DMS 273 (cell line): Measurements from ENCODE around the gene TMEM72.

Experiments used
- DNase-seq: peaks from one replicate; lab custom pipeline; 2025; ENCODE audit not compliant: unreplicated experiment; lab: John Stamatoyannopoulos, UW

Gene TMEM72

DNA sequence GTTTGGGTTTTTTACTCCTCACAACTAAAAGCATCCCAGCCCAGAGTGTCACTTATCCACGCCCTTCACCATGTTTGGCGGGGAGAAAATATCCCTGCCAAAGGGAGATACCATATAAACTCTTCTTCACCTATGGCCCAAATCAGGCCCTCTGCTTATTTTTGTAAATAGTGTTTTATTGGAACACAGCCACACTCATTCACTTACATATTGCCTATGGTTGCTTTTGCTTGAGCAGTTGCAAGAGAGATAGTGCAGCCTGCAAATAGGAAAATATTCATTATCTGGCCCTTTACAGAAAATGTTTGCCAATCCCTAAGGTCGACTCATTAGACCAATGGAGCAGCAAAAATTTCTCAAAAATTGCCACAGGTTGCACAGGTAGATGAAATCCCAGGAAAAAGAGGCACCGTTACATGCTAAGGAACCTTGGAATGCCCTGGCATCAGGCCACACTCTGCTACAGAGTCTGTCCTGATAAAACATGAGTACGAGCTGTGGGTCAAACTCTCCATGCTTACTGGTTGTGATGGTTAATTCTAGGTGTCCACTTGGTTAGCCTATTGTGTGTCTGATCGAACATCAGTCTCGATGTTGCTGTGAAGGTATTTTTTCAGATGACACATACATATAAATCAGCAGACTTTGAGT is 40.6 kb downstream of the TMEM72 start:
- DNase-seq = no peak

DNA sequence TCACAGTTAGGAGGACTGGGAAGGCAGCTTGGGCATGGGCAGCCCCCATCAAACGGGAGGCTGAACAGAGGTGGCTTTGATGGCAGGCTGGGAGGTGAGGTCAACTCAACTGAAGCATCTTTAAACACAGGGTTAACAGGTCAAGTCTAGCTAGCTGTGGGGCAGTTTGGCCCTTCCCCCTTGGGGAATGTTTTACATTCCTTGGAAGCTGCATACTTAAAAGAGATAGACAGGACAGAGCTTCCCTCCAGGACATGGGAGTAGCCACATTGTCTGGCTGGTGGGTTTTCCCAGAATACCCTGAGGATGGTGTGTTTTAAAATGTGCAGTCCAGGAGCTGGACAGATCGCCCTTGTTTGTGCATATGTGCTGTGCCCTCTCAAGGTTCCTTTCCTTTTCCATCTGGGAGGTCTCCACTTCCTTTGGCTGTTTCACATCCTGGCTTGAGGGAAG is 41.7 kb downstream of the TMEM72 start:
- DNase-seq = no peak

DNA sequence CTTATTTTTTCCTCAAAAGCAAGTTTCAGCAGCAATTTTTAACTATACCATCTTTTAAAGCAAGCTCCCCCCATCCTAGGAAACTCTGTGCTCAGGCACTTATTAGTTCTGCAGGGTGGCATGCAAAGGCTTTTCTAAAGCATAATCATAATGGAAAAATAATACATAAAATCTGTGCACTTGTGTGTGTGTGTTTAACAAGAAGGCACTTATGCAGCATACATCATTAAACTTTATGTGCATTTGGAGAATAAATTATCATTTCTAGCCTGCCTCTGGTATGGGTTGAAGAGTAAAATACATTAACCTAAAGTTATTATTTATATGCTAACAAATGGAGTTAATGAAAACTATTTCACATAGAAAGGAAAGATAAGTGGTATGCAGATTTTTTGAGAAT is 42.9 kb downstream of the TMEM72 start:
- DNase-seq = no peak

DNA sequence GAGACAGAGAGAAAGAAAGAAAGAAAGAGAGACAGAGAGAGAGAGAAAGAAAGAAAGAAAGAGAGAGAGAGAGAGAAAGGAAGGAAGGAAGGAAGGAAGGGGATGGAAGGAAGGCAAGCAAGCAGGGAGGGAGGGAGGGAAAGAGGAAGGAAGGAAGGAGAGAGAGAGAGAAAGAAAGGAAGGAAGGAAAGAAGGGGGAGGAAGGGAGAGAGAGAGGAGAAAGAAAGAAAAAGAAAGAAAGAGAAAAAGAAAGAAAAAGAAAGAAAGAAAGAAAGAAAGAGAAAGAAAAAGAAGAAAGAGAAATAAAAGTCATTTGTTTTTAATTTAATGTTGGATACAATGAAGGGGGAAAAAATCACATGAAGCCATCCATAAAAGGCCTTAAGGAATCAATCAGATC is 43.8 kb downstream of the TMEM72 start:
- DNase-seq = no peak

DNA sequence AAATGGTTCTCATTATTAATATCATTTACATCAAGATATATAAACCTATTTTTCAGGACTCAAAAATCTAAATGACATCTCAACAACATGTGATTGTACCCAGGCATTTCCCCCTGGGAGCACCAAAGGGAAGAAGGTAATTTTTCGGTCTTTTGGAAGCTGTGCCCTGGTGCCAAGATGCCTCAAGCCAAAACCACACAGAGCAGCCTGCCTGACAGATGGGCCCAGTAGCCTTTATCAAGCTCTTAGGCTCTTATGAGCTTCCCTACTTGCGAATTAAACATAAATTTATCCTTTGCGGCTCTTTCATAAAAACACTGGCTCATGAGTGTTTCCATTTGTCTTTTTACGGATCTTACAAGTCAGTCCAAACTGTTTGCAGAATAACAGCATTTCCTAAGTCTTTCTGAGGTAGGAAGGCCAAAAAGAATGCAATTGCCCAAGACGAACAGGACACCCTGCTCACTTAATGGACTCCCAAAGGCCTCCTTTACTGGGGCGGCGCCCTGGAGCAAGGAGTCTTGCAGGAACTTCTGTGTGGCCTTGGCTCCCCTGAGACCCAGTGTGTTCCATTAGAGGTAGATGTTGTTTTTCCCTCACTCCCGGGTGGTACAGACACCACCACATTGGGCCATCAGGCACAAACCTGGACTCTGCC is 44.4 kb downstream of the TMEM72 start:
- peak; percentile 73 for DNase-seq

DNA sequence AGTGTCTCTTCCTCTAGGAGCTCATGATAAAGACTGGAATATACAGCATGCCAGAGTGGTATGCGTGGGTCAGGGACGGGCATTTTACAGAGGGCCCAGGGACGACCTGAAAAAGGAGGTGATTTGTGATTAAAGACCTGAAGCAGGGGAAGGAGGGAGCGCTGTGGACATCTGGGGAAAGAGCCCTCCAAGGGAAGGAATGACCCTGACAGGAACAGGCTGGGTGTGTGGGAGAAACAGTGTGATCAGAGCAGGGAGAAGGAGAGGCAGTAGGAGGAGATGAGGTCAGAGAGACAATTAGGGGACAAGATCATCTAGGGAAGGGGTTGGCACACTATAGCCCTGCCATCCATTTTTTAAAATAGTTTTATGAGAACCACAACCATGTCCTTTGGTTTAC is 45.1 kb downstream of the TMEM72 start:
- no peak for DNase-seq

DNA sequence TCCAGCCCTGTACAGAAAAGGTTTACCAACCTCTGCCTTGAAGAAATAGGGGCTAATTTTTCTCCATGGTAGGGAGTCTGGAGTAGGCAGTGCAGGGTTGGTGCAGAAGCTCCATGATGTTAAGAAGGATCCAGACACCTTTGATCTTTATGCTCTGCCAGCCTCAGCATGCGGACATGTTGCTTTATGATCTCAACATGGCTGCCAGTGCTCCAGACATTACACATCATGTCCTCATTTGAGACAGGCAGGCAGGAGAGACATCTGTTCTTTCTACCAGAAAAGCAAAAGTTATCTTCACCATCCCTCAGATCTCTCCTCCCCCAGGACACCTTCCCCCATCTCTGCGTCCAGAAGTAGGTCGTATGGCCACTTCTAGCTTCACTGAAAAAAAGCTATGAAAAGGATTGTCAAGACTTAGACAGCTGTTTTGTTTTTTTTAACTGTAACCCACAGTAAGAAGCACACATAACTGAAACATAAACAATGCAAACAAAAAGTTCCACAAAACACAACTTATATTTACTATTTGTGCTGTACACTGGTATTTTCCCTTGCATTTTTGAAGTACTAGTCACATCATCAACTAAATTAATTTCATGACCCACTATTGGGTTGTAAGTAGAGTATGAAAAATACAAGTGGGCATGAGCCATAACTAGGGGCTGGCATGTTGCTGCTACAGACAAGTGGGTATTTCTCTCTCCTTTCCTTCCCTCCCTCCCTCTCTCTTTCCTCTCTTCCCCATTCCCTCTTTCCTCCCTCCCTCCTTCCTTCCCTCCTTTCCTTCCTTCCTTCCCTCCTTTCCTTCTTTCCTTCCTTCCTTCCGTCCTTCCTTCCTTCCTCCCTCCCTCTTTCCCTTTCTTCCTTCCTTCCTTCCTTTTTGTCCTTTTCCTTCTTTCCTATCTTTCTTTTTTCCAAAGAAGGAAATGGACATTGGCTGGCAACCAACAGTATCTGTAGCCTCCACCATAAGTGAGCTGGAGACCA is 45.9 kb downstream of the TMEM72 start:
- no peak for DNase-seq

DNA sequence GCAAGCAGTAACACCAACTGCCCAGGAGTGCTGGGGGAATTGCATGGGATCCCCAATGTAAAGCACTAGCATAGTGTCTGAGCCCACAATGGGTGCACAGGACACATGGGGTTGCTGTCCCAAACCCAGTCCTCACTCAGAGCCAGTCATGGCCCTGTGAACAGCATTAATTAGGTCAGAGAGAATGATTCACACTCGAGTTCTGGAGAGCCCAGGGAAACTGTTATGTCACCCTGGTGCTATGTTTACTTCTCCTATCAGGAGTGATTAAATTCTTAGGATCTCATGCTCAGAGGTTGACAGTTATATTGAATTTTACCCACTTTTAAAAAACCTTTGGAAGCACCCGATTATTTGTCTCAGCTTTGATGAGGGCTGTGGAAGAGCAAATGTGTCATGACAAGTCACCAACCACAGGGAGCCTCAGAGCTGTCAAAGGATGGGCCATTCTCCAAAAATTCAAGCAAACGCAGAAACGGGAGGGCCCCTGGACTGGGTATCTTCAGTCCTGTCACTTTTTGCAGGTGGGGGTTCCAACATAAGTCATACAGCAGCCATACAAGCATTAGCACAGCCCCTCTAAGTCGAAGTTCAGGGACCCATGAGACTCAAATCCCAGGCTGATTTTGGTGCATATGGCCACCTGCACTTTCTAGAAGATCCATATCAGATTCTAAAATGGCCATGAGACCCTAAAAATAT is 47.2 kb downstream of the TMEM72 start:
- no peak for DNase-seq

DNA sequence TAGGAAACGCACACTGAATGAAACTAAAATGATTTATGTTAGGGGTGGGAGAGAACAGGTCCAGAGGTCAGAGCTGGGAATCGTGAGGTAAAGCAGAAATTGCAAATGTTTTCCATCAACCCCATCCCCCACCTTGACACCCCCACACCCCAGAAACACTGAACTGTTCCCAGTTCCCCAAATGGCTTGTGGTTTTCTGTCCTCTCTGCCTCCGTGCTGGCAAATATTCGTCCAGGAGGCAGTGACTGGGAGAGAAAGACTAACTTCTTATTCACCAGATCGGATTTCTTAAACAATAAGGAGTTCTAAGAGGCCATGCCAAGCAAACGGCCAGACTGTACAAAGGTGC is 47.7 kb downstream of the TMEM72 start:
- no peak for DNase-seq

DNA sequence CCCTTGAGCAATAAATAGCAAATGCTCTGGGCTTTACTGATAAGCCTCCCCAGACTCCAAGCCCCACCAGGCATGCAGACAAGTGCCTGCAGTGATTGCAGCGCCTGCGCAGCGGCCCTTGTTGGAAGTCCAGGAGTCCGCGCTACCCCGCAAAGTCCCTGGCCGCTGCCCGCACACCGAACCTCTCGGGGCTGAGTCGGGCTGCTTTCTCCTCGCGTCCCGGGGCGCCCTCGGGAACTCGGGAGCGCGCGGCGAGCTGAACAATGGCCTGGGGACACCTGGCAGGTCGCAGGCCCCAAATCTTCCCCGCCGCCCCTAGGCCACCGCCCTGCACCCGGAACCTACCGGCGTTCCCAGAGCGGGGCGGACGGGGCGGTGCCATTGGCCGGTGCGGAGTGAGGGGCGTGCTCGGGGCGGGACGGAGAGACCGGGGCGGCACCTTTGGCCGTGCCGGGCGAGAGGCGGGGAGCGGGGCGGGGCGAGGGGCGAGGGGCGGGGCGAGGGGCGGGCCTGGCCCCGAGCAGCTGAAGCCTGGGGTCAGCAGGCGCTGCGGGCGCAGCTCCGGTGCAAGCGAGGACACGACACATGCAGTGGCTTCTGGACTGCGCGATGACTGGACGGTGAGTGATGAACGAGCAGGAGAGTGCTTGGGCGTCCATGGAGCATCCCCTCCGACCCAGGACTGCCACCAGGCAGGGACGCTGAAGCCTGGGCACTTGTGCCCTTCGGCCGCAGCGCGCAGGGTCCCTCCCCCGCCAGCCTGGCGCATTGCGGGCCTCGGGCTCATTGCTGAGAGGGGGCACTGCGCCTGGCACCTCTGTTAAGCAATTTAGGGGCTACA is 48.3 kb downstream of the TMEM72 start, which contains the start of gene RASSF4:
TSS of gene RASSF4 (plus strand) at position 556 of the 841 bp plus-strand sequence. CDS start 10,401 bp downstream, outside the sequence.
- DNase-seq = peak; percentile 90

DNA sequence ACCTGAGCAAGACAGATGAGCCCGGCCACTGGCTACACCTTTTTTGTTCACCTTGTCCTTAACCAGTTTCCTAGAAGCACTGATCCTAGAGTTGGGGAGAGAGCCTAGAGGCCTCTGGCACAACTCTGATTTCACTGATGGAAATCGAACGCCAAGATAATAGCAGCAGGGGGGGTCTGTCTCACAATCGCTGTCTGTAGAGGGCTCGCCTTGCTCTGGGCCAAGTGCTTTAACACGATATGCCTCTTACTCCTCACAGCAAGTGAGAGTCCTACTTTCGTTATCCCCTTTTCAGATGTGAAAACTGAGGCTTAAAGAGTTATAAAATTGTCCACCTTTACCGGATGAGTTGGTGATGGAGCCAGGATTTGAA is 48.9 kb downstream of the TMEM72 start:
- no peak for DNase-seq

DNA sequence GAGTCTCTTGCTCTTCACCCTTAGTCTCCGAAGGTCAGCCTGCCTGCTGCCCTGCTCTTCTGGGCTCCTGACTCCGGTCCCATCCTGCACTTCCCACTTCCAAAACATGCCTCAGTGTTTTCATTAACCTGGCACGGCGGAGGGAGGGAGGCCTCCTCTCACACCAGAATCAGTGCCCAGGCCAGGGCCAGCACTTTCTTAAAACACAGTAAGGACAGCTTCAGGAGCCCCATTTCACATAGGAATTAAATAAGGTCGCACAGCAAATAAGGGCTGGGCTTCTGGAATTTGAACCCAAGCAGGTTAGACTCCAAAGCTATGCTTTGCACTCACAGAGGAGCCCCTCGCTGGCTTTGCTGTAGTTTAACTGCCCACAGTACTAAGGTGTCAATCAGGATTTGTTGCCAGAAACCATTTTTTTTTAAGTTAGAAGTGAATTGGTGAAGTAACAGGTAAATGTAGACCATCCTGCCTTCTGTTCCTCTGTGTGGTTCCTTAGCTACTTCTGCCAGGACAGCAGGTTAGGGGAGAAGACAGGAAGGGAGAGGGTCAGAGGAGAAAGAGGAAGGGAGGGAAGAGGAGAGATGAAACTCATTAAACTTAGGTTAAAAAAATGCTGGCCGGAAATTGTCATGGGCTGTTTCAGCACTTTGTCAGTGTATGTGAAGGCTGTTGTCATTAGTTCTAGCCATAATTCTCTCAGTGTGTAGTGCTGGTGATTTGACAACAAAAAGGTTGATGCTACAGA is 49.5 kb downstream of the TMEM72 start:
- no peak for DNase-seq

DNA sequence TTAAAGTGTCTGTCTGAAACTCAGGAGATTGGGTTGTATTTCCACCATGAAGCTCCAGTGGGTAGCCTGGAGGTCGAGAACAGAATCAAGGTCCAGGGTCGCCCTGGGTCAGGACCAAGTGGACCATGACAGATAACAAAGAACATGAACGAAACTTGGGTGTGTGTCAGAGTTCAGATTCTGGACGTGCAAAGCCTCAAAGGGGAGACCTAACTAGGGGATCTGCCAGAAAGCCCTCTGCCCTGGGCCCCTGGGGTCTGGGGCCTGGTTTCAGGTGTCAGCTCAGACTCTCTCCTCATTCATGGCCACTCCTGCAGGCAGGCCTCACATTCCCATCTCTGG is 50.1 kb downstream of the TMEM72 start:
- no peak for DNase-seq

DNA sequence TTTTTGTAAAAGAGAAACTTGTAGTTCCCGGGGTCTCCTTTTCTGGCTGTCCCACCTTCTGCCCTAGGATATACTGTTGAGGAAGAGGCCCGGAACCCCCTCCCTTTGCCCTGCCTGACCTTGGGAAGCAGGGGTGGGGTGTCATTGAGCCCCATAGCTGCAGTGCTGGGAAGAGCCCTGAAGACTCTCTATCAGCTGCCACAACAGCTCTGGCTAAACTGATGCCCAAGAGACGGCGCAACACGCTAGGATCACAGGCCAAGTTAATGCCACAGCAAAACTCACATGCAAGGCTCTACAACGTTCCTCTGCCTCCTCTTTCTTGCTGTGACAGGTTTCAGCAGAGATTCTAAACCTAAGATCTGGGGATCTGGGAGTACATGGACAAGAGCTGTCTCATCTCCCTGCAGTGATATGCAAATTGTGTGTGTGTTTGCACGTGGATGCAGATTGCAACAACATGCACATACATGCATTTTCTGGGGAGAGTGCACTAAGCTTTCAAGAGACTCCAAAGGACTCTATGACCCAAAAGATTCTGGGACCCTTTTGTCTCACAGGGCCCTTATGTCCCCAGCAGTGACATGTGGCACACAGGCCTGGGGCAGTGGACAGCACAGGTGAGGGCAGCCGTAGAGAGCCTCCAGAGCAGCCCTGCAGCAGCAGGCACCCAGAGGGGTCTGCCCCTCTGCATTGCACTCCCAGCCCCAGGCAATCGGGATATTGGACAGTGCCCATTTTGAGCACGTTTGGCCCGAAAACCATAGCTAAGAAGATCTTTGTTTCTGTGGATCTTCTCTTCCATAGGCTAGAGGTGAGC is 51.0 kb downstream of the TMEM72 start:
- no peak for DNase-seq

DNA sequence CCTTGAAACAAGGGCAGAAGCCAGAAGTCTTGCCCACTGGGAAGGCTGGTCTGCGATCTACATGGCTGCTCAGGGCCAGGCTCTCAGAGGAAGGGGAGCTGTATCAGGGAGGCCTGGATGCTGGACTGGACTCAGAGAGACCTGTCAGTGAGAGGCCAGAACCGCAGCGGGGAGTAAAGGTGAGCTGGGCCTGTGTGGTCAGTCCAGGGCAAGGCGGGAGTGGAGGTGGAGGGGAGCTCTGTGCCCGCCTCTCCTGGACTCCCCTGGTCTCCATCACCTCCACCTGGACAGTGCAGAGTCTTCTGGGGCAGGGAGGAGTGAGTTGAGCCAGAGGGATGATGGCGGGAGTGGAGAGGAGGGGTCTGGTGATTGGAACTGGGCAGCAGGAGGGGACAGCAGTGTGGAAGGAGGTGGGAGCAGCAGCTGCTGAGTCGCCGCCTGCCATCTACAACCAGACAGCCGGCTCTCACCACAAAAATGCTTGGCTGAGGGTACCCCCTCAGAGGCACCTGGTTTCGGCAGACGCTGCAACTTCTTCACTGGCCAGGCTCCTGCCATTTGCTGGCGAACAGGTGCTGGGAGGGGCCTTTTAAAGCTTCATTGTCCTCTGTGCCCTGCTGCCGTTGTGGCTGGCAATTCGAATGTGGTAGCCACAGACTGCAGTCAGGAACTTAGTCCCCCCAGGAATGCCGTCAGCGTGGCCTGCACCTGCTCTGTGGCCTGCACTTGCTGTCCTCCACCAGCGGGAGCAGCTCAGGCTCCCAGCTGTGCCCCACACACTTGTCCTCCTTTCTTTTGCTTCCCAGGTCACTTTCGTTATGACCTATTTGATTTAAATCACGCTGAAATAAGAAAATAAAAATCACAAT is 52.0 kb downstream of the TMEM72 start:
- peak; percentile 71 for DNase-seq

DNA sequence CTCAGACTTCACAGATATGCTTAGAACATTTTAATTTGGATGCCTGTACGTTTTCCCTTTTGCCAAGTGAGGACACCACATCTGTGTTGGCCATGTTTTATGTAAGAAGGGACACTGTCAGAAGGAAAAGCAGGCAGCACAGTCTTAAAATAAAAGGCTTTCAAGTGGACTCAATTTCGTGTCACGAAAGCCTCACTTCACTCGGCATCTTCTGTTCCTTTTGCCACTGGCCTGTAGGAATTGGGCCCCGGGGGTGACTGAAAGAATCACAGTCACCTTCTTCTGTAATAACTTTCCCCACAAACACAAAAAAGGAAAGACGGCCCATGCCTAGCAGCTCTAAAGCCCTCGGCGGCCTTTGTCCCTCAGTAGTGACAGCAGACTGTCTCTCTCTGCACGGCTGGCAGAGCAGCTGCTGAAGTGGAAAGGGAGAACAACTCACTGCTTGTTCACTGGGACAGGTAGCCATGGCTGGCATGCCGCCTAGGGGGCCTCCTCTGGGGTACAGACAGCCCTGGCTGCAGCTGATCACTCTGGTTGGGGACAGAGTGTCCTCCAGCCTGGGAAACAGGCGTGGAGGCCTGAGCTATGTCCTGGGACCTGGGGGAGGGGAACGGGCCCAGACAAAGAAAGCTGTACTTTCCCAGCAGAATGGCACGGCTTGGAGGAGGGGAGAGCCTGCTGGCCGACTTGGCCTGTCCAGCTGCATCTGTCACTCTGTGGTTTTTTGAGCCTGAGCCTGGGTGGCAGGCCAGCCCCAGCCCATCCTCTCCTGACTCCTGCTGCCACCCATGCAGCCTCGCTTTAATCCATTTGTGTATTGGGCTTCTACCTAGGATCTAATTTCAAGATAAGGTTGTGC is 52.9 kb downstream of the TMEM72 start:
- peak; percentile 67 for DNase-seq

DNA sequence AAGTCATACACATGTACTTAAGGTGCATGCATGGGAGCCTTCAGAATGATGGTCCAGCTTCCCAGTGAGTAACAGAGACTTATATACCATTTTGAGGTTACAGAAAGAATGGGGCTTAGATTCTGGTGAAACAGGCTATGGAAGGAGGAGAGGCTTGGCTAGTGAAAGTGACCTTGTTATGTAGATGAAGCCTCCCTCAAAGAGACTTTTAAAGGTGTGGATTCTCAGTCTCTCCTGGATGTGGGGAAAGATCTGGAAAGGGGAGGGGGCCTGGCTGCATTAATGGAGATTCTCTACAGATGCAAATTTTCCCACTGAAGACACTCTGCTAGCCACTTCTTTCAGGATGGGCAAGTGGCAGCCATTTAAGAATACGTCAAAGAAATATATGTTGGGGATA is 54.0 kb downstream of the TMEM72 start:
- DNase-seq = no peak
